Chondrocyte (in vitro differentiated cells): Measurements from ENCODE around the gene NHLRC4. TPM values are rescaled to one million over a fixed set of nuclear protein-coding genes. Genes with fewer than 3 reads are reported as not detected.

ENCODE experiments used
- DNase-seq: peaks from one replicate; pipeline ENCODE4 v3.0.0; 2021; ENCODE audit warnings: mixed read lengths, low spot score
- H3K27ac Mint-ChIP-seq: one replicate; pipeline ENCODE4 v1.8.0; 2021; ENCODE audit warnings: mild to moderate bottlenecking, moderate library complexity, mixed read lengths; ENCODE audit not compliant: unreplicated experiment
- H3K27me3 Mint-ChIP-seq: 2 replicates; pipeline ENCODE4 v1.8.0; 2021; ENCODE audit warnings: low read depth, mixed read lengths
- H3K36me3 Mint-ChIP-seq: 2 replicates; pipeline ENCODE4 v1.8.0; 2021; ENCODE audit warnings: low read depth, mixed read lengths
- H3K4me1 Mint-ChIP-seq: 2 replicates; pipeline ENCODE4 v1.8.0; 2021; ENCODE audit warnings: low read depth, mild to moderate bottlenecking, mixed read lengths
- H3K4me3 Mint-ChIP-seq: one replicate; pipeline ENCODE4 v1.8.0; 2021; ENCODE audit warnings: mild to moderate bottlenecking, moderate library complexity, mixed read lengths; ENCODE audit not compliant: unreplicated experiment
- H3K9me3 Mint-ChIP-seq: 2 replicates; pipeline ENCODE4 v1.8.0; 2021; ENCODE audit warnings: low read depth, mixed read lengths
- total RNA-seq: library from RNA; stranded (reverse); gene quantifications from 3 replicates; pipeline ENCODE4 v1.2.1, GENCODE V29; 2021
- TF ChIP-seq, protein P1 (sequence below): fragments of 200-600 bp; sonication (generic); IDR thresholded peaks from 2 replicates; pipeline ENCODE4 v1.5.0; 2021; ENCODE audit warnings: antibody characterized with exemption, mild to moderate bottlenecking, moderate library complexity

The NHLRC4 gene
- total RNA-seq, 1 donor from 2014 or later = not detected

DNA sequence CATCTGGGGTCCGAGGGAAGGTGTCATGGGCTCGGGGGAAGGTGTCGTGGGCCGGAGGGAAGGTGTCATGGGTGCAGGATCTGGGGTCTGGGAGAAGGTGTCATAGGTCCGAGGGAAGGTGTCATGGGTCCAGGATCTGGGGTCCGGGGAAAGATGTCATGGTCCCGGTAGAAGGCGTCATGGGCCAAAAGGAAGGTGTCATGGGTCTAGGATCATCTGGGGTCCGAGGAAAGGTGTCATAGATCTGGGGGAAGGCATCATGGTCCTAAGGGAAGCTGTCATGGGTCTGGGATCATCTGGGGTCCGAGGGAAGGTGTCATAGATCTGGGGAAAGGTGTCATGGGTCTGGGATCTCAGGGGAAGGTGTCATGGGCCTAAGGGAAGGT lies 24.0 kb downstream of the NHLRC4 start:
- Mint-ChIP-seq H3K36me3 (no peaks in the 10 kb centered on the region), H3K27me3 (no peaks in the 10 kb centered on the region), H3K9me3 (no peaks in the 10 kb centered on the region), H3K4me1 (peaks cover 39% of the 10 kb centered on the region), H3K27ac (peak overlapping the region; percentile 92), H3K4me3 (peak overlapping the region; percentile 93)
- TF ChIP-seq, protein P1, sequence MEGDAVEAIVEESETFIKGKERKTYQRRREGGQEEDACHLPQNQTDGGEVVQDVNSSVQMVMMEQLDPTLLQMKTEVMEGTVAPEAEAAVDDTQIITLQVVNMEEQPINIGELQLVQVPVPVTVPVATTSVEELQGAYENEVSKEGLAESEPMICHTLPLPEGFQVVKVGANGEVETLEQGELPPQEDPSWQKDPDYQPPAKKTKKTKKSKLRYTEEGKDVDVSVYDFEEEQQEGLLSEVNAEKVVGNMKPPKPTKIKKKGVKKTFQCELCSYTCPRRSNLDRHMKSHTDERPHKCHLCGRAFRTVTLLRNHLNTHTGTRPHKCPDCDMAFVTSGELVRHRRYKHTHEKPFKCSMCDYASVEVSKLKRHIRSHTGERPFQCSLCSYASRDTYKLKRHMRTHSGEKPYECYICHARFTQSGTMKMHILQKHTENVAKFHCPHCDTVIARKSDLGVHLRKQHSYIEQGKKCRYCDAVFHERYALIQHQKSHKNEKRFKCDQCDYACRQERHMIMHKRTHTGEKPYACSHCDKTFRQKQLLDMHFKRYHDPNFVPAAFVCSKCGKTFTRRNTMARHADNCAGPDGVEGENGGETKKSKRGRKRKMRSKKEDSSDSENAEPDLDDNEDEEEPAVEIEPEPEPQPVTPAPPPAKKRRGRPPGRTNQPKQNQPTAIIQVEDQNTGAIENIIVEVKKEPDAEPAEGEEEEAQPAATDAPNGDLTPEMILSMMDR = no peak
- DNase-seq = no peak

GRCh38 chr16:591231-591630 lies 24.4 kb downstream of the NHLRC4 start:
- TF ChIP-seq, protein P1 = no peak
- no peak for DNase-seq
- Mint-ChIP-seq H3K36me3 (no peaks in the 10 kb centered on the region), H3K27ac (peak overlapping the region; percentile 92), H3K4me3 (peak overlapping the region; percentile 93), H3K27me3 (no peaks in the 10 kb centered on the region), H3K4me1 (peaks cover 37% of the 10 kb centered on the region), H3K9me3 (no peaks in the 10 kb centered on the region)

- Mint-ChIP-seq H3K36me3 (peaks cover 5% of the 10 kb centered on the region), H3K27ac (no peak overlapping the region), H3K9me3 (no peaks in the 10 kb centered on the region), H3K4me1 (peaks cover 32% of the 10 kb centered on the region), H3K27me3 (no peaks in the 10 kb centered on the region), H3K4me3 (no peak overlapping the region)
- TF ChIP-seq, protein P1 = no peak
- DNase-seq = no peak
These were observed 25.2 kb downstream of the NHLRC4 start for GRCh38 chr16:591892-592517.

DNA sequence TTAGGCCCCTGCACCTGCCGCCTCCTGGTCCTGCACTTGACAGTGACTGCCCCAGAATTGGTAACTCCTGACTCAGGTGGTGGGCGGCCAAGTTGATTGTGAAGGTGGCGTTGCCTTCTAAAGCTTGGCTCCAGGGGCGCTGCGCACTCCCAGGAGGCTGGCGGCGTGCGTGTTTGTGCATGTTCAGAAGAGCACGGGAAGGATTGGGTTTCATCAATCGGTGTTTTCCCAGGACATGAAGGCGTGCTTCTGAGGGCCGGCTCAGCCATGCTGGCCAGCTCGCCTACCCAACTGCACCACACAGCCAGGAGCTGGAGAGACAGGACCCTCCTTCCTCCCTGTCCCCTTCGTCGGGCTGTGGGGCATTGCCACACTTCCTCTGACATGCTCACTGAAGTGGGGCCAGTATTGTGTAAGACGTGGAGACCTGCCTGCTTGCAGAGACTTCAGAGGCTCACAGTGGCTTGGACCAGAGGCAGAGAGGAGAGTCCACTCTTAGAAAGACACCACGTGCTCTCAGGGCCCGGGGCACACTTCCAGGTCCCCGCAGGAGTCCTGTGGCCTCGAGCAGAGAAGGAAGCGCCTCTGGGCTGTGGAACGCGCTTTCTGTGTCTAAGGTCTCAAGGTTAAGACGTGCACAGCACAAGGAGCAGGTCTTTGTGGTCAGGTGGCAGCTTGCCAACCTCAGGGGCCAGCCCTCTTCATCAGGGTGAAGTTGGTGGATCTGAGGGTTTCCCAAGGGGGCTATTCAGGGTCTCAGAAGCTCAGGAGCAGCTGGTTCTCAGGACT lies 25.9 kb downstream of the NHLRC4 start:
- Mint-ChIP-seq H3K36me3 (peaks cover 7% of the 10 kb centered on the region), H3K27ac (no peak overlapping the region), H3K4me3 (no peak overlapping the region), H3K9me3 (no peaks in the 10 kb centered on the region), H3K4me1 (peaks cover 27% of the 10 kb centered on the region), H3K27me3 (no peaks in the 10 kb centered on the region)
- no peak for DNase-seq
- TF ChIP-seq, protein P1 = no peak

DNA sequence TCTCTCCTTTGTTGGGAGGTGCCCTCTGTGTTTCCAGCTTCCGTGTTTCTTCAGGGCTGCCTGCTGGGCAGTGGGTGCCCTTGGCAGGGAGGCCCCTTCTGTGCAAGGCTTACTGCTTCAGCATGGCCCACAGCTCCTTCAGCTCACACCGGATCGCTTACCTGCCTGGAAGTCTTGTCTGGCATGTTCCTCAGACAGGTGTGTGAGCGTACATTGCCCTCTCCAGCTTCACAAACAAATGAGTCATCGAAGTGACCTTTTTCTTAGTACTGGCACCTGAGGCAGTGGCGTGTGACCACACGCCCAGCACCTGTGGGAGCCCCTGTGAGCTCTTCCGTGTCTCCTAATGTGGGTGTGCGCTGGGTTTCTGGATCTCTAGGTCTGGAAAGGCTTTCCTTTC lies 26.6 kb downstream of the NHLRC4 start:
- H3K27me3 Mint-ChIP-seq = no peaks in the 10 kb centered on the region
- TF ChIP-seq, protein P1 = no peak
- DNase-seq = no peak
- H3K36me3 Mint-ChIP-seq = peaks cover 7% of the 10 kb centered on the region
- peak overlapping the region; percentile 49 for H3K27ac Mint-ChIP-seq
- H3K4me1 Mint-ChIP-seq = peaks cover 20% of the 10 kb centered on the region
- no peak overlapping the region for H3K4me3 Mint-ChIP-seq
- H3K9me3 Mint-ChIP-seq = no peaks in the 10 kb centered on the region
